Right renal cortex interstitium (tissue), 3 donors: Measurements from ENCODE around the gene NDST1. TPM values are rescaled to one million over a fixed set of nuclear protein-coding genes. Genes with fewer than 3 reads are reported as not detected.
"Not testable (repeated sequence)": the region's sequence is repeated elsewhere in the genome, so short reads cannot be mapped to it uniquely, and the experiment has no call there.

Source experiments
- DNase-seq, 3 donors: peaks; one replicate each; pipeline ENCODE4 v3.0.0-alpha.2; 2013; ENCODE audit warnings: low read depth in 3 of 3, low spot score in 2 of 3
- polyA plus RNA-seq, 3 donors: library from polyadenylated mRNA; unstranded; fragments of 120-200 nt; gene quantifications; one replicate each; pipeline ENCODE4 v1.2.1, GENCODE V29; 2013; ENCODE audit not compliant: insufficient read length in 3 of 3

The NDST1 gene
- polyA plus RNA-seq: 10 to 100 TPM; 52.3 to 54.2 (median 54.1) TPM

GRCh38 chr5:150507474-150508276 is at the start of gene NDST1:
NDST1 (plus strand) TSS chr5:150508131; CDS start chr5:150521255, 13,124 bp downstream.
- DNase-seq: no peak

- peak in 1 of 3 donors; percentile 40 for DNase-seq
Measured at GRCh38 chr5:150458802-150459557, 49.0 kb upstream of the NDST1 start.

GRCh38 chr5:150460781-150461180 is 47.1 kb upstream of the NDST1 start:
- no peak for DNase-seq

GRCh38 chr5:150461231-150461630 is 46.7 kb upstream of the NDST1 start:
- no peak for DNase-seq

GRCh38 chr5:150464554-150465012 is 43.3 kb upstream of the NDST1 start:
- no peak for DNase-seq

- no peak for DNase-seq
Measured at GRCh38 chr5:150465927-150466326, 42.0 kb upstream of the NDST1 start.

- no peak for DNase-seq
Measured at GRCh38 chr5:150468206-150468605, 39.7 kb upstream of the NDST1 start.

- no peak for DNase-seq
Measured at GRCh38 chr5:150469718-150470469, 38.0 kb upstream of the NDST1 start.

- no peak for DNase-seq
Measured at GRCh38 chr5:150473673-150474358, 34.1 kb upstream of the NDST1 start.

GRCh38 chr5:150476568-150476967 is 31.4 kb upstream of the NDST1 start:
- DNase-seq: not testable (repeated sequence)

GRCh38 chr5:150479416-150479815 is 28.5 kb upstream of the NDST1 start:
- DNase-seq: no peak

GRCh38 chr5:150481708-150481965 is 26.3 kb upstream of the NDST1 start:
- no peak for DNase-seq

GRCh38 chr5:150481972-150482406 is 25.9 kb upstream of the NDST1 start:
- no peak for DNase-seq

GRCh38 chr5:150484964-150485692 is 22.8 kb upstream of the NDST1 start:
- DNase-seq: no peak

- no peak for DNase-seq
Measured at GRCh38 chr5:150485693-150486401, 22.1 kb upstream of the NDST1 start.

GRCh38 chr5:150486402-150487198 is 21.3 kb upstream of the NDST1 start:
- no peak for DNase-seq

- no peak for DNase-seq
Measured at GRCh38 chr5:150487199-150488061, 20.5 kb upstream of the NDST1 start.
